Astrocyte (in vitro differentiated cells and primary cell): ENCODE results near the gene UBL7. TPM values are rescaled to one million over a fixed set of nuclear protein-coding genes. Genes with fewer than 3 reads are reported as not detected.

Experiments
- DNase-seq: peaks from one replicate; pipeline ENCODE4 v3.0.0-alpha.2; 2010; ENCODE audit warnings: low read depth
- FAIRE-seq: peaks from 2 replicates; lab custom pipeline; 2011; peaks lifted over from hg19 to GRCh38; lab: Jason Lieb, UNC
- H2AFZ ChIP-seq: 2 replicates; pipeline ENCODE4 v1.6.0; 2012; ENCODE audit warnings: low read depth, low read length, inconsistent platforms
- H3K27ac ChIP-seq: 2 replicates; pipeline ENCODE4 v1.5.1; 2011; ENCODE audit warnings: low read depth, low read length, inconsistent platforms
- H3K27me3 ChIP-seq: 2 replicates; pipeline ENCODE4 v1.6.0; 2011; ENCODE audit warnings: low read length, inconsistent platforms; ENCODE audit not compliant: insufficient read depth
- H3K36me3 ChIP-seq: 2 replicates; pipeline ENCODE4 v1.5.1; 2011; ENCODE audit warnings: low read length, inconsistent platforms; ENCODE audit not compliant: insufficient read depth
- H3K4me1 ChIP-seq: 2 replicates; pipeline ENCODE4 v1.5.1; 2011; ENCODE audit warnings: low read length, inconsistent platforms; ENCODE audit not compliant: insufficient read depth
- H3K4me2 ChIP-seq: 2 replicates; pipeline ENCODE4 v1.6.0; 2012; ENCODE audit warnings: low read length, inconsistent platforms
- H3K4me3 ChIP-seq: 2 replicates; pipeline ENCODE4 v1.5.1; 2011; ENCODE audit warnings: low read depth, mild to moderate bottlenecking, low read length, inconsistent platforms; ENCODE audit not compliant: insufficient read depth
- H3K79me2 ChIP-seq: 2 replicates; pipeline ENCODE4 v1.6.0; 2012; ENCODE audit warnings: mild to moderate bottlenecking, low read length, inconsistent platforms; ENCODE audit not compliant: insufficient read depth
- H3K9ac ChIP-seq: 2 replicates; pipeline ENCODE4 v1.6.0; 2012; ENCODE audit warnings: mild to moderate bottlenecking, low read length, inconsistent platforms
- H3K9me3 ChIP-seq: 2 replicates; pipeline ENCODE4 v1.5.1; 2012; ENCODE audit warnings: low read depth, mild to moderate bottlenecking, low read length, inconsistent platforms; ENCODE audit not compliant: insufficient read depth
- H4K20me1 ChIP-seq: 2 replicates; pipeline ENCODE4 v1.6.0; 2012; ENCODE audit warnings: low read length, inconsistent platforms; ENCODE audit not compliant: insufficient read depth
- H3K27ac Mint-ChIP-seq: one replicate; pipeline ENCODE4 v1.8.0; 2021; ENCODE audit warnings: mild to moderate bottlenecking, mixed read lengths; ENCODE audit not compliant: unreplicated experiment
- H3K27me3 Mint-ChIP-seq: one replicate; pipeline ENCODE4 v1.8.0; 2021; ENCODE audit warnings: low read depth, mixed read lengths; ENCODE audit not compliant: unreplicated experiment
- H3K36me3 Mint-ChIP-seq: one replicate; pipeline ENCODE4 v1.8.0; 2021; ENCODE audit warnings: low read depth, mixed read lengths; ENCODE audit not compliant: unreplicated experiment
- H3K4me1 Mint-ChIP-seq: one replicate; pipeline ENCODE4 v1.8.0; 2021; ENCODE audit warnings: low read depth, mixed read lengths; ENCODE audit not compliant: unreplicated experiment
- H3K4me3 Mint-ChIP-seq: one replicate; pipeline ENCODE4 v1.8.0; 2021; ENCODE audit warnings: mild to moderate bottlenecking, moderate library complexity, mixed read lengths; ENCODE audit not compliant: unreplicated experiment
- H3K9me3 Mint-ChIP-seq: one replicate; pipeline ENCODE4 v1.8.0; 2021; ENCODE audit warnings: mild to moderate bottlenecking, mixed read lengths; ENCODE audit not compliant: unreplicated experiment
- EZH2 ChIP-seq: IDR thresholded peaks from 2 replicates; pipeline ENCODE4 v1.6.1; 2012; ENCODE audit warnings: mild to moderate bottlenecking, low read length, inconsistent platforms; ENCODE audit not compliant: insufficient read depth
- total RNA-seq: library from RNA; stranded (reverse); gene quantifications from 2 replicates; pipeline ENCODE4 v1.2.1, GENCODE V29; 2021
- TF ChIP-seq, protein P1 (sequence below): IDR thresholded peaks from 2 replicates; pipeline ENCODE4 v1.5.1; 2011; ENCODE audit warnings: low read depth, mild to moderate bottlenecking, inconsistent platforms, low read length, moderate library complexity; ENCODE audit not compliant: insufficient read depth

Gene UBL7
- total RNA-seq, 1 donor from 2014 or later, result 40.9 TPM

DNA sequence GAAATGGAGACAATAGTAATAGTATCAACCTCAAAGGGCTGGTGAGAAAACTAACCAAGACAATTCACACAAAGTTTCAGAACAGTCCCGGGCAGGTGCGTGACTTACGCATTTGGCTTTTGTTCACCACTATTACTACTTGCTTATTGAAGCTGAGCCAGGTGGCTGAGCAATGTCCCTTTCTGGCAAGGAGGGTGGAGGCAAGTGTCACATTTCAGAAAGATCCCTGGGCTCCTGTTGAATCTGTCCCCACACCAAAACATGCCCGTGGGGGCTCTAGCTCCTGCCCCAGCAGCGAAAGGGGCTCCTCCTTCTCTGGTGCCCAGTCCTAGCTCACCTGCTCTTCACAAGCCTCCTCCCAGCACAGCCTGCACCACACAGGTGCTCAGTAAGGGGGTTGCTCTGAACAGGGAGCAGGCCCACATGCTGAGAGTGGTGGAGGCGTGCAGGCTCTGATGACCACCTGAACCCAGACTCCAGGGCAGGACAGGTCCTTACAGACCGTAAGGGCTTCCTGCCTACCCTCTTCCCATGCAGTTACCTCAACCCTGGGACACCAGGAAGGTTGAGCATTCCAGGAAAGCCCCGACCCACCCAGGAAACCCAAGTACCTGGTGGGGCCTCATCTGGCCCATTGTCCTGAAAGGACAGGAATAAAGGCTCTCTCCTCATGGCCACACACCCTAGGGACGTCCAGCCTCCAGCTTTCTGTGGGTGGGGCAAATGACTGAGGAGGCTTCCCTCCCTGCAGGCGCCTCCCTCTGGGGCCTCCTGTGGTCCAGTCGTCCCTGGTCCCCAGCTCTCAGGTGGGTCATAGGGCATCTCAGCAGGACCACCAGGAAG lies 59.8 kb downstream of the UBL7 start:
- FAIRE-seq (no peak), DNase-seq (no peak)
- Histone ChIP-seq H3K9ac (peak overlapping the region; percentile 77), H3K27me3 (no peaks in the 10 kb centered on the region), H2AFZ (no peak overlapping the region), H4K20me1 (no peaks in the 10 kb centered on the region), H3K4me2 (peak overlapping the region; percentile 69), H3K27ac (peak overlapping the region; percentile 90), H3K4me3 (no peak overlapping the region), H3K4me1 (peaks cover 85% of the 10 kb centered on the region), H3K79me2 (no peaks in the 10 kb centered on the region), H3K36me3 (no peaks in the 10 kb centered on the region), H3K9me3 (no peaks in the 10 kb centered on the region)
- Mint-ChIP-seq H3K4me1 (peaks cover 36% of the 10 kb centered on the region), H3K4me3 (no peak overlapping the region), H3K36me3 (no peaks in the 10 kb centered on the region), H3K9me3 (peaks cover 2% of the 10 kb centered on the region), H3K27ac (no peak overlapping the region), H3K27me3 (no peaks in the 10 kb centered on the region)
- no peak for TF ChIP-seq EZH2

DNA sequence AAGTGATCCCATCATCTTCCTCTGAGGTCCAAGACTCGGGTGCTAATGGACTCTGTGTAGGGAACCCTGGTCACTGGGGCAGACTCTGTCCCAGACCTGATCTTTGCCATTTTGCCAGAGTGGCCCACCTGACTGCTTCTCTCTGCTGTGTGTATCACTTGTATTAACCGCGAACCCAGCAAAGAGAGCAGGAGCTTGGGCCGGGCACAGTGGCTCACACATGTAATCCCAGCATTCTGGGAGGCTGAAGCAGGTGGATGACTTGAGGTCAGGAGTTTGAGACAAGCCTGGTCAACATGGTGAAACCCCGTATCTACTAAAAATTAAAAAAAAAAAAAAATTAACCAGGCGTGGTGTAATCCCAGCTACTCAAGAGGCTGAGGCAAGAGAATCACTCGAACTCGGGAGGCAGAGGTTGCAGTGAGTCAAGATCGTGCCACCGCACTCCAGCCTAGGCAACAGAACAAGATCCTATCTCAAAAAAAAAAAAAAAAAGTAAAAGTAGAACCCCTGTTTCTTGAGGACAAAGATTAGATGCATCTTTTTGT lies 60.6 kb downstream of the UBL7 start:
- H3K4me3 Mint-ChIP-seq, result no peak overlapping the region
- no peaks in the 10 kb centered on the region for H3K79me2 ChIP-seq
- H4K20me1 ChIP-seq, result no peaks in the 10 kb centered on the region
- H3K4me3 ChIP-seq, result no peak overlapping the region
- peaks cover 33% of the 10 kb centered on the region for H3K4me1 Mint-ChIP-seq
- H3K36me3 Mint-ChIP-seq, result no peaks in the 10 kb centered on the region
- no peaks in the 10 kb centered on the region for H3K27me3 Mint-ChIP-seq
- peaks cover 2% of the 10 kb centered on the region for H3K9me3 Mint-ChIP-seq
- no peak overlapping the region for H3K27ac Mint-ChIP-seq
- no peaks in the 10 kb centered on the region for H3K9me3 ChIP-seq
- no peaks in the 10 kb centered on the region for H3K36me3 ChIP-seq
- H3K9ac ChIP-seq, result peak overlapping the region; percentile 77
- H3K4me2 ChIP-seq, result peak overlapping the region; percentile 69
- peak overlapping the region; percentile 90 for H3K27ac ChIP-seq
- H3K27me3 ChIP-seq, result no peaks in the 10 kb centered on the region
- no peak overlapping the region for H2AFZ ChIP-seq
- H3K4me1 ChIP-seq, result peaks cover 85% of the 10 kb centered on the region
- no peak for TF ChIP-seq EZH2
- TF ChIP-seq, protein P1, sequence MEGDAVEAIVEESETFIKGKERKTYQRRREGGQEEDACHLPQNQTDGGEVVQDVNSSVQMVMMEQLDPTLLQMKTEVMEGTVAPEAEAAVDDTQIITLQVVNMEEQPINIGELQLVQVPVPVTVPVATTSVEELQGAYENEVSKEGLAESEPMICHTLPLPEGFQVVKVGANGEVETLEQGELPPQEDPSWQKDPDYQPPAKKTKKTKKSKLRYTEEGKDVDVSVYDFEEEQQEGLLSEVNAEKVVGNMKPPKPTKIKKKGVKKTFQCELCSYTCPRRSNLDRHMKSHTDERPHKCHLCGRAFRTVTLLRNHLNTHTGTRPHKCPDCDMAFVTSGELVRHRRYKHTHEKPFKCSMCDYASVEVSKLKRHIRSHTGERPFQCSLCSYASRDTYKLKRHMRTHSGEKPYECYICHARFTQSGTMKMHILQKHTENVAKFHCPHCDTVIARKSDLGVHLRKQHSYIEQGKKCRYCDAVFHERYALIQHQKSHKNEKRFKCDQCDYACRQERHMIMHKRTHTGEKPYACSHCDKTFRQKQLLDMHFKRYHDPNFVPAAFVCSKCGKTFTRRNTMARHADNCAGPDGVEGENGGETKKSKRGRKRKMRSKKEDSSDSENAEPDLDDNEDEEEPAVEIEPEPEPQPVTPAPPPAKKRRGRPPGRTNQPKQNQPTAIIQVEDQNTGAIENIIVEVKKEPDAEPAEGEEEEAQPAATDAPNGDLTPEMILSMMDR, result no peak
- FAIRE-seq (no peak), DNase-seq (no peak)

DNA sequence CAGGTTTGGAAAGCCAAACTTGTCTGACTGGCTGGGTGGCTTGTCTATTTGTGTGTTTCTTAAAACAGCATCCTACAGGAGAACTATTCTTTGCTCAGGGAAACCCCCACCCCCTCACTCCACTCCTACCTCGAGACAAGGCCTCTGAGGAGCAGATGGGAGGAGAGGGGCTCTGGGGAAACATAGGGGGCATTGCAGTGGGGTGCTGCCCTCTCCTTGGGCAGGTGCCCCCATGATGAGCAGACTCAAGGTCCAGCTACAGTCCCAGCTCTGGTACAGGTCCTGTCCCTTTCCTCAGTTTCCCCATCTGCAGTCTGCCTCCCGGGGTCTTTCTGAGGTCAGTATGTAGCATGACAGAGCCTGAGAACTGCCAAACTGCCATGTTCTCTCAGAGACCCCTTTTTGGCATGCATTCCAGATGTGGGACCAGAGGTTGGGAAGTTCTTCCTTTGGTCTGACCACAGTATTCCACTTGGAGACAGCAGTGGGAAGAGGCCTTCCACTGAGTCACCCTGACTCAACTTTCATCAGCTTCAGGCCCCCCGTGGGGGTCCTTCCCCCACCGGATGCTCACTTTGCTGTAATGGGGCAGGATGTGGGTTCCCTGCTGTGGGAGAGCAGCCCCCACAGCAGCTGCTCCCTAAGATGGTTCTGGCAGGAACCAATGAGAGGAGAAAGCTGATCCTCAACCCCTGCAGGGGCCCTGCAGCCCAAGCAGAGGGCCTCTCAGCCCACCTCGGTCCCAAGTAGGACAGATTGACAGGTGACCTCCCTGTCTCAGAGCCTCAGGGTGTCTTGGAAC lies 61.2 kb downstream of the UBL7 start:
- Histone ChIP-seq H2AFZ (no peak overlapping the region), H3K27me3 (no peaks in the 10 kb centered on the region), H3K4me2 (peak overlapping the region; percentile 69), H3K4me1 (peaks cover 90% of the 10 kb centered on the region), H3K4me3 (no peak overlapping the region), H3K9me3 (no peaks in the 10 kb centered on the region), H3K27ac (peak overlapping the region; percentile 90), H3K36me3 (no peaks in the 10 kb centered on the region), H3K79me2 (no peaks in the 10 kb centered on the region), H4K20me1 (no peaks in the 10 kb centered on the region), H3K9ac (peak overlapping the region; percentile 77)
- DNase-seq (peak; percentile 82), FAIRE-seq (no peak)
- Mint-ChIP-seq H3K4me3 (no peak overlapping the region), H3K27ac (no peak overlapping the region), H3K4me1 (peaks cover 39% of the 10 kb centered on the region), H3K27me3 (peaks cover 1% of the 10 kb centered on the region), H3K9me3 (peaks cover 2% of the 10 kb centered on the region), H3K36me3 (no peaks in the 10 kb centered on the region)
- TF ChIP-seq, protein P1, result no peak
- no peak for TF ChIP-seq EZH2
